NCI-H526 (cell line): Measurements from ENCODE around the gene PRKAG2.

Experiments used
- DNase-seq, 2 experiments: peaks; one replicate each; lab custom pipeline; 2025; lab: John Stamatoyannopoulos, UW

The PRKAG2 gene

GRCh38 chr7:151725844-151726651 is 150.9 kb downstream of the PRKAG2 start:
- peak; percentile 85 to 91 for DNase-seq

- no peak for DNase-seq
These were observed 151.9 kb downstream of the PRKAG2 start for GRCh38 chr7:151724920-151725584.

- DNase-seq = peak; percentile 10 to 49
These were observed 152.5 kb downstream of the PRKAG2 start for GRCh38 chr7:151724250-151724915.

GRCh38 chr7:151723321-151723720 is 153.6 kb downstream of the PRKAG2 start:
- DNase-seq = no peak

GRCh38 chr7:151722533-151722932 is 154.4 kb downstream of the PRKAG2 start:
- DNase-seq = no peak

- no peak for DNase-seq
These were observed 155.2 kb downstream of the PRKAG2 start for GRCh38 chr7:151721694-151722093.

GRCh38 chr7:151721236-151721635 is 155.7 kb downstream of the PRKAG2 start:
- DNase-seq = no peak

GRCh38 chr7:151720280-151720679 is 156.6 kb downstream of the PRKAG2 start:
- no peak for DNase-seq

GRCh38 chr7:151719897-151720242 is 157.0 kb downstream of the PRKAG2 start:
- DNase-seq = no peak

- no peak for DNase-seq
These were observed 157.7 kb downstream of the PRKAG2 start for GRCh38 chr7:151719031-151719896.

GRCh38 chr7:151717918-151718317 is 159.0 kb downstream of the PRKAG2 start:
- no peak for DNase-seq

GRCh38 chr7:151717415-151717814 is 159.5 kb downstream of the PRKAG2 start:
- DNase-seq = no peak

GRCh38 chr7:151716323-151716722 is 160.6 kb downstream of the PRKAG2 start:
- no peak for DNase-seq

- DNase-seq = no peak
These were observed 161.1 kb downstream of the PRKAG2 start for GRCh38 chr7:151715666-151716315.

- DNase-seq = no peak
These were observed 162.7 kb downstream of the PRKAG2 start for GRCh38 chr7:151714201-151714600.

GRCh38 chr7:151712810-151713125 is 164.1 kb downstream of the PRKAG2 start:
- peak; percentile 29 to 45 for DNase-seq

GRCh38 chr7:151711906-151712809 is 164.8 kb downstream of the PRKAG2 start:
- peak in 1 of 2 experiments; percentile 37 for DNase-seq

- DNase-seq = no peak
These were observed 165.5 kb downstream of the PRKAG2 start for GRCh38 chr7:151711435-151711872.

- no peak for DNase-seq
These were observed 166.1 kb downstream of the PRKAG2 start for GRCh38 chr7:151710646-151711434.
